OCI-LY3 (cell line): Measurements from ENCODE around the gene GALNT14.

Experiments used
- H2AFZ ChIP-seq: fragments of 200-600, 300-600 bp; shearing (Covaris generic); 2 replicates; pipeline ENCODE4 v1.6.0; 2014; ENCODE audit warnings: antibody characterized with exemption, low read depth, low read length
- H3K27ac ChIP-seq: fragments of 200-600, 300-600 bp; sonication (generic); 2 replicates; pipeline ENCODE4 v1.5.1; 2014; ENCODE audit warnings: mild to moderate bottlenecking, low read length, moderate library complexity, mixed read lengths
- H3K27me3 ChIP-seq: fragments of 200-600, 300-600 bp; sonication (generic); 2 replicates; pipeline ENCODE4 v1.6.1; 2014; ENCODE audit warnings: low read depth, low read length, mixed read lengths
- H3K36me3 ChIP-seq: fragments of 200-600, 300-600 bp; sonication (generic); replicated peaks from 2 replicates; pipeline ENCODE3; 2014; ENCODE audit warnings: low read depth, low read length, mixed read lengths
- H3K4me1 ChIP-seq: fragments of 300-600, 200-600 bp; sonication (generic); 2 replicates; pipeline ENCODE4 v1.6.1; 2014; ENCODE audit warnings: low read length, mixed read lengths
- H3K4me2 ChIP-seq: fragments of 200-600, 300-600 bp; sonication (generic); 2 replicates; pipeline ENCODE4 v1.6.1; 2014; ENCODE audit warnings: low read length, mixed read lengths
- H3K4me3 ChIP-seq: fragments of 300-600, 200-600 bp; sonication (generic); 2 replicates; pipeline ENCODE4 v1.5.1; 2014; ENCODE audit warnings: antibody characterized with exemption, mild to moderate bottlenecking, low read length, moderate library complexity
- H3K79me2 ChIP-seq: fragments of 300-600, 200-600 bp; shearing (Covaris generic); 2 replicates; pipeline ENCODE4 v1.6.1; 2014; ENCODE audit warnings: mild to moderate bottlenecking, low read length, mixed read lengths
- H3K9ac ChIP-seq: fragments of 300-600, 200-600 bp; shearing (Covaris generic); 2 replicates; pipeline ENCODE4 v1.6.0; 2014; ENCODE audit warnings: mild to moderate bottlenecking, low read length, moderate library complexity
- H3K9me3 ChIP-seq: fragments of 200-600, 300-600 bp; shearing (Covaris generic); 2 replicates; pipeline ENCODE4 v1.6.1; 2014; ENCODE audit warnings: low read length, mixed read lengths; ENCODE audit not compliant: insufficient read depth
- H4K20me1 ChIP-seq: fragments of 200-600, 300-600 bp; sonication (generic); 2 replicates; pipeline ENCODE4 v1.6.1; 2016; ENCODE audit warnings: low read length, mixed read lengths; ENCODE audit not compliant: insufficient read depth
- EZH2phosphoT487 ChIP-seq: fragments of 200-600 bp; shearing (Covaris generic); IDR thresholded peaks from 2 replicates; pipeline ENCODE4 v1.6.1; 2018; ENCODE audit warnings: antibody characterized with exemption, mixed run types, low read depth
- TF ChIP-seq, protein P1 (sequence below): fragments of 200-600, 300-600 bp; sonication (generic); IDR thresholded peaks from 2 replicates; pipeline ENCODE4 v1.5.1; 2014; ENCODE audit warnings: antibody characterized with exemption, low read length, low read depth

Gene GALNT14

DNA sequence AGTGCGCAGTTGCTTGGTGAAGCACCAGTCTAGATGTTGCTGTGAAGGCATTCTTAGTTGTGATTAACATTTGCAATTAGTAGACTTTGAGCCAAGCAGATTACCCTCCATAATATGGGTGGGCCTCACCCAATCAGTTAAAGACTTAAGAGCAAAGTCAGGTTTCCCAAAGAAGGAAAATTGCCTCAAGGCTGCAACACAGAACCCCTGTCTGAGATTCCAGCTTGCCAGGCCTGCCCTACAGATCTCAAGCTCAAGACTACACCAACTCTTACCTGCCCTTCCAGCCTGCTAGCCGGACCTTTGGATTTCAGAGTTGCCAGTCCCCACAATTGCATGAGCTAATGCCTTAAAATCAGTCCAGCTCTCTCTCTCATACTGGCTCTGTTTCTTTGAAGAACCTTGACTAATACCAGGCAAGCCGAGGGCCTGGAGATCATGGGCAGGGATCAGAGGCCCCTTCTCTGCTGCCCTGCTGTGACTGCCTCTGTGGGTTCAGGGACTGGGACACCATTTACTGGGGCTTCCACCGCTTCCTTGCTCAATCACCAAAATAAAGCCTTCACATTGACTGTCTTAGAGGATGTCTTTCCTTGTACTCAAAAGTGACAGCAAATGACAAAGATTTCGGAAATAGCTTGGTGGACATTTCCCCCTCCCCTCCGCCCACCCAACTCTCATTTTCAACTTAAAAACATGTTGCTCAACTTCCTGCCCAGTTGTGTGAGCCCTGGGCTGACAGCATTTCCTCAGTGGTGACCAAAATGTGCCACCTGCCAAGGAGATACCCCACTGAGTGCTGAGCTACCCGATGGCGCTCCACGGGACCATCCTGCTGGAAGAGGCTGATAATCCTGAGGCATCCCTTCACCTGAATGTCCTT is 86.7 kb downstream of the GALNT14 start:
- Histone ChIP-seq H3K79me2 (peaks cover 97% of the 10 kb centered on the region), H3K27ac (no peak overlapping the region), H3K9me3 (no peaks in the 10 kb centered on the region), H3K9ac (no peak overlapping the region), H3K36me3 (peaks cover 7% of the 10 kb centered on the region), H3K4me2 (no peak overlapping the region), H3K4me3 (no peak overlapping the region), H2AFZ (no peak overlapping the region), H3K27me3 (no peaks in the 10 kb centered on the region), H4K20me1 (peaks cover 94% of the 10 kb centered on the region), H3K4me1 (no peaks in the 10 kb centered on the region)
- TF ChIP-seq, protein P1, sequence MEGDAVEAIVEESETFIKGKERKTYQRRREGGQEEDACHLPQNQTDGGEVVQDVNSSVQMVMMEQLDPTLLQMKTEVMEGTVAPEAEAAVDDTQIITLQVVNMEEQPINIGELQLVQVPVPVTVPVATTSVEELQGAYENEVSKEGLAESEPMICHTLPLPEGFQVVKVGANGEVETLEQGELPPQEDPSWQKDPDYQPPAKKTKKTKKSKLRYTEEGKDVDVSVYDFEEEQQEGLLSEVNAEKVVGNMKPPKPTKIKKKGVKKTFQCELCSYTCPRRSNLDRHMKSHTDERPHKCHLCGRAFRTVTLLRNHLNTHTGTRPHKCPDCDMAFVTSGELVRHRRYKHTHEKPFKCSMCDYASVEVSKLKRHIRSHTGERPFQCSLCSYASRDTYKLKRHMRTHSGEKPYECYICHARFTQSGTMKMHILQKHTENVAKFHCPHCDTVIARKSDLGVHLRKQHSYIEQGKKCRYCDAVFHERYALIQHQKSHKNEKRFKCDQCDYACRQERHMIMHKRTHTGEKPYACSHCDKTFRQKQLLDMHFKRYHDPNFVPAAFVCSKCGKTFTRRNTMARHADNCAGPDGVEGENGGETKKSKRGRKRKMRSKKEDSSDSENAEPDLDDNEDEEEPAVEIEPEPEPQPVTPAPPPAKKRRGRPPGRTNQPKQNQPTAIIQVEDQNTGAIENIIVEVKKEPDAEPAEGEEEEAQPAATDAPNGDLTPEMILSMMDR, result no peak
- no peak for TF ChIP-seq EZH2phosphoT487

DNA sequence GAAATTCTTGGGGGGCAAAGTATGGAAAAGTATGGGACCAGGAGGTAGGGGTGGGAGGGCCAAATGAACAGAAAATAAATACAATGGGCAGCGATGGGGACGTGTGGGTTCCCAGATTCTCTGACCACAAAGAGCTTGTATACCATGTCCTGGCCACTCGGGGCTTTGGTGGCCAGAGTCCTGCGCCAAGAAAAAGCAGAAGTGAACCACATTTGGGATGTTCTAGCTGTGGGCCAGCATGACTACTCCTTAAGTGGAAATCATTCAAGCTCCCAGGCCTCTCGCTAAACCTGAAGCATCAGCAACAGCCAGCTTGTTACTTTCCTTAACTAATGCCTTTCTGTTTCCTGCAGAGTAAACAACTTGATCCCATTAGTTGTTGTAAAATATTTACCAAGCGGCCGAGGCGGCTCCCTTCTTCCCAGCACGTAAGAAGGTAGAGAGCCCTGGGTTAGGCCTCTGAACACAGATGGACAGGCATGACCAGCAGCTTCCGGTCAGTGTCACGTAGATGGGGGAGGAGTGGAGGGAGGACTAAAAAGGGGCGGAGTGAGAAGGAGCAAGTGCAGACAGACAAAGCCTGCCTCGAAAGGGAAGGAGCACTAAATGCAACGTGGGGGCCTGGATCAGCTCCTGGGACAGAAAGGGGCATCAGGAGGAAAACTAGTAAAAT is 88.2 kb downstream of the GALNT14 start:
- no peak overlapping the region for H3K4me2 ChIP-seq
- peaks cover 92% of the 10 kb centered on the region for H3K79me2 ChIP-seq
- TF ChIP-seq, protein P1, result no peak
- no peak for TF ChIP-seq EZH2phosphoT487
- peaks cover 5% of the 10 kb centered on the region for H3K36me3 ChIP-seq
- no peak overlapping the region for H3K4me3 ChIP-seq
- H3K27ac ChIP-seq, result no peak overlapping the region
- H3K4me1 ChIP-seq, result no peaks in the 10 kb centered on the region
- no peaks in the 10 kb centered on the region for H3K9me3 ChIP-seq
- no peak overlapping the region for H2AFZ ChIP-seq
- H3K27me3 ChIP-seq, result no peaks in the 10 kb centered on the region
- H4K20me1 ChIP-seq, result peaks cover 80% of the 10 kb centered on the region
- no peak overlapping the region for H3K9ac ChIP-seq

DNA sequence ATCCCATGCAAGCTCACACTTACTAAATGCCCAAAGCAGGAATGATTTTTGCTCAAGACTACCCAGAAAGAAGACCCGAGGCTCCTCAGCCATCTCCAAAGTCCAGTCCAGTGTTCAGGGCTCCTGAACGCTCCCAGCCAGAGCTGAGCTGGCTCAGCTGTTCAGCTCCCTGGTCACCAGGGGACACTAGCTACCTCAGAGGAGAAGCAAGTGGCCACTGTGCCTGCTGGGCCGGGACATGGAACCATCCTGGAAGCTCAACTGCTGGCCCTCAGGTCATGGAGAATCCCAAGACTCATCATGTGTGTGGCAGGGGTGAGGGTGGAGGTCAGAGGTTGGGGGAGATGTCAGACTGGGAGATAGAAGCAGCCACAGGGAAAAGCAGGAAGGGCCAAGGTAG is 89.0 kb downstream of the GALNT14 start:
- Histone ChIP-seq H2AFZ (no peak overlapping the region), H3K4me2 (no peak overlapping the region), H3K79me2 (peaks cover 91% of the 10 kb centered on the region), H3K27ac (no peak overlapping the region), H3K4me3 (no peak overlapping the region), H3K9me3 (no peaks in the 10 kb centered on the region), H3K36me3 (peaks cover 9% of the 10 kb centered on the region), H4K20me1 (peaks cover 78% of the 10 kb centered on the region), H3K27me3 (no peaks in the 10 kb centered on the region), H3K9ac (no peak overlapping the region), H3K4me1 (no peaks in the 10 kb centered on the region)
- TF ChIP-seq, protein P1, result no peak
- TF ChIP-seq EZH2phosphoT487, result no peak

DNA sequence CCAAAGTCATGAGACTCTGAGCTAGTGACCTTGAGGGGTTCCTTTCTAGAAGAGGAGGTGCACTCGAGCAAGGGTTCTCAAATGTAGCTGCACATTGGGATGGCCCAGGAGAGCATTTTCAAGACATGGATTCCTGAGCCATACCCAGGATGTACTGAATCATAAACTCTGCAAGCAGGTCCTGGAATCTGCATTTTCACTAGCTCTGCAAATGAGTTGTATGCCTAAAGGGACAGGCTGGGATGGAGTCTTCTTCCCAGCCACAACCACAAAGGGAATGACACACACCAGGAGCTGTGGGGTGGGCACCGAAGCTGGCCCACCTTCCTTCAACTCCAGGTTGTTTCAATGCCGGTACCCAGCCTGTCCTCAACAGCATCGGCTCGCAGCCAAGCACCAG is 90.6 kb downstream of the GALNT14 start:
- no peak overlapping the region for H3K4me2 ChIP-seq
- no peaks in the 10 kb centered on the region for H3K27me3 ChIP-seq
- H3K36me3 ChIP-seq, result peaks cover 23% of the 10 kb centered on the region
- no peak overlapping the region for H3K9ac ChIP-seq
- no peak overlapping the region for H2AFZ ChIP-seq
- H3K4me1 ChIP-seq, result no peaks in the 10 kb centered on the region
- H4K20me1 ChIP-seq, result peaks cover 68% of the 10 kb centered on the region
- H3K27ac ChIP-seq, result no peak overlapping the region
- TF ChIP-seq EZH2phosphoT487, result no peak
- TF ChIP-seq, protein P1, result no peak
- H3K4me3 ChIP-seq, result no peak overlapping the region
- peaks cover 91% of the 10 kb centered on the region for H3K79me2 ChIP-seq
- no peaks in the 10 kb centered on the region for H3K9me3 ChIP-seq
